NCI-H82 (cell line): ENCODE results near the gene LRCH3.
"Not testable (repeated sequence)": the region's sequence is repeated elsewhere in the genome, so short reads cannot be mapped to it uniquely, and the experiment has no call there.

Source experiments
- DNase-seq: peaks from one replicate; lab custom pipeline; 2025; lab: John Stamatoyannopoulos, UW

Gene LRCH3

DNA sequence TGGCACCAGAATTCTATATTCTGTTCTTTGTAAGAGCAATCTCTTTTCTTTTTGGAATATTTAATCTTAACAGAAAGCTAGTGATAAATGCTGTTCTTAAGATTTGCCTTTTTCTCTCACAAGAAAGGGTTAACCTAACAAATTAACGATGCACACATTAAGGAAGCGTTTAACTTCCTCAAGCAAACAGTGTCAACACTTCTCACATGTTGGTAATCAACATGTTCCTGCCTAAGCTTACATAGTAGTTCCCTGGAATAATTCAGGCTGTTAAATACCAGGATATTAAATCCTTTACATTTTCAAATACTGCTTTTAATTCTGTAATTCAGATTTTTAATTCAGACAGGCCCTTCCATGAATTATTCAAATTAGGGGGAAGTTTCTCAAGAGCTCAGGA, 91.5 kb downstream of the LRCH3 start:
- DNase-seq: no peak

DNA sequence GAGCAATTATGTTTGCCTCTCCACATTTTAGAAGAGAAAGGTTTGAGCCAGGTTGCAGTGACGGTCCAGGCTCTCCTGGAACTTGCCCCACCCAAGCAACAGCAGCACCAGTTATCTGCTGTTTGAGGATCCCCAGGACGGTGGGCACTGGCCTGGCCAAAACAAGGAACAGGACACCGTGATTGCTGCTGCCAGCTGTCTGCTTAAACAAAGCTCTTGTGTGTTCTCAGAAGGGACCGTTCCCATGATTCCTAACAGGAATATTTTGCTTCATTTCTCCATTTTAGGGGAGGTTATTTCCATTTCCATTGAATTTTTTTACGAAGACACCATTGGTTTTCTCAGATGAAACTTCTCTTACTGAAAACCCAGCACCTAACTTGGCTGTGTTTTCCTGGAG, 92.5 kb downstream of the LRCH3 start:
- no peak for DNase-seq

DNA sequence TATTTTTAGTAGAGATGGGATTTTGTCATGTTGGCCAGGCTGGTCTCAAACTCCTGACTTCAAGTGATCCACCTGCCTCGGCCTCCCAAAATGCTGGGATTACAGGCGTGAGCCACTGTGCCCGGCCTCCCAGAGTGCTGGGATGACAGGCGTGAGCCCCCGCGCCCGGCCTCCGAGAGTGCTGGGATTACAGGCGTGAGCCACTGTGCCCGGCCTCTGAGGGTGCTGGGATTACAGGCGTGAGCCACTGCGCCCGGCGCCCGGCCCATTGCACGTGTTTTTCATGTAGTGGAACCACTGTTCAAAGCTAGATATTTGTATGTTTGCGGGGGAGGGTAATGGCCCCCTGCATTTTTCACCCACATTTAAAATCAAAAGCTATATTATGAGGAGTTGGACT, 93.3 kb downstream of the LRCH3 start:
- DNase-seq: not testable (repeated sequence)

DNA sequence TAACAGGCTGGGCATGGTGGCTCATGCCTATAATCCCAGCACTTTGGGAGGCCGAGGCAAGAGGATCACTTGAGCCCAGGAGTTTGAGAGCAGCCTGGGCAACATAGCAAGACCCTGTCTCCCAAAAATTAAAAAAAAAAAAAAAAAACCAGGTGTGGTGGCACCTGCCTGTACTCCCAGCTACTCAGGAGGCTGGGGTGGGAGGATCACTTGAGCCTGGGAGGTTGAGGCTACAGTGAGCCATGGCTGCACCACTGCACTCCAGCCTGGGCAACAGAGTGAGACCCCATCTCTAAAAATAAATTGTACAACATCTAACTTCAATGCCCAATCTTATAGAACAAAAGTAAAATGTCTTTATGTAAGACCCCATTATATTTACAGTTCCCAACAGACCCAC, 95.0 kb downstream of the LRCH3 start:
- DNase-seq: not testable (repeated sequence)

DNA sequence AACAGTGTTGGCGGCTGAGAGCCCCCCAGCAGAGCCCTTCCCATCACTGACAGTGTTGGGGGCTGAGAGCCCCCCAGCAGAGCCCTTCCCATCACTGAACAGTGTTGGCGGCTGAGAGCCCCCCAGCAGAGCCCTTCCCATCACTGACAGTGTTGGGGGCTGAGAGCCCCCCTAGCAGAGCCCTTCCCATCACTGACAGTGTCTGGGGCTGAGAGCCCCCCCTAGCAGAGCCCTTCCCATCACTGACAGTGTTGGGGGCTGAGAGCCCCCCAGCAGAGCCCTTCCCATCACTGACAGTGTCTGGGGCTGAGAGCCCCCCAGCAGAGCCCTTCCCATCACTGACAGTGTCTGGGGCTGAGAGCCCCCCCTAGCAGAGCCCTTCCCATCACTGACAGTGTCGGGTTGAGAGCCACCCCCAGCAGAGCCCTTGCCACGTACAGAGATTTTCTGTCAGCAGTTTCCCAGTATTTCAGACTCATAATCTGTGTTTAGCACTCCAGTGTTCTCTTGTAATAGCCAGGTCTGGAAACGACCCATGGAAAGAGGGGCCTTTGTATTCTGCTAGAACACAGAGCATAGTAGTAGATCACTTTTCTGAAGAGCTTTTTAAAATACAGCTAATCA, 96.5 kb downstream of the LRCH3 start:
- not testable (repeated sequence) for DNase-seq

DNA sequence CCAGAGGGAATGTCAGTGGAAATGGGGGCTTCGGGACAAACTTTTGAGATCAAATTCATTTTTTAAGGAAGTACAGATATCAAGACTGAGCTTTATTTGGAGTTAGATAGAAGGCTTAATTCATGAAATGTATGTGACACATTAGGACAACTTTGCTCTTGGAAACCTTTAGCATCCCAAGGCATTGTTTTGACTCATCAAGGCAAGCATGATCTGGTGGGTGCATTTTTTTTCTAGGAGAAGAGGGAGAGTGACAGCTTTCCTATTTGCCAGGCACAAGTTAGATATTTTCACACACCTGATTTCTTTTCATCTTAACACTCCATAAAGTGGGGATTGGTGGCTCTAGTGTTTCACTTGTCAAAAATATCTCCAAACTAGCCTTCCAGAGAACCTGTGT, 97.5 kb downstream of the LRCH3 start:
- DNase-seq: no peak

DNA sequence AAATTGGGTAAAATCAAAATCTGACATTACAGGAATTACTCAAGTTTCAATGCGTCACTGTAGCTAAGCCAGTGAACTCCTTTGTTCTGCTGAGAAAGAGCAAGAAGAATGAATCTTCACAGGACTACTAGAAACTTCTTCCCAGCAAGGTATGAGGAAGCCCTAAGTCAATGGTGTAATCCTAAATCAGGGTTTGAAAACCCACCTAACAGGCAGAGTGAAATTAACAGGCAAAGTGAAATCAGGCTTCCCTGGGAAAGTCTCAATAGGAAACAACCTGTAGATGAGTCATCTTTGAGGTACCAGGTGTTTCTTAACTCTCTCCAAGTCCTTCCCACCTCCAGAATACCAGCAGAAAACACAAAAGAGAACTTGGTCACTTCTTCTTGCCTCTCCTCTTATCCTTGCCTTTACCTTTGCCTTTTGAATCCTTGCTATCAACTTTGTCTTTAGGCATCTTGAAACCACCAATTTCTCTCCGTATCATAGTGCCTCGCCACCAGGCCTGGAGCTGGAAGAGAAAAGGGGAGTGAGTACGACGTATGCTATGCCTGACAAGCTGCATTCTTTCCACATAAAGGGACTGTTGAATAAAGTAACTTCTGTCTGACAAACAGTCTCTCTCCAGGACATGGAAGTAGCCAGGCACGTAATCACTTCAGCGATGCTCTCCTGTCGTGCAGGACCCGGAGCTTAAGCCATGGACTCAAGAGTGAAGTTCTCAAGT, 98.3 kb downstream of the LRCH3 start:
- no peak for DNase-seq

DNA sequence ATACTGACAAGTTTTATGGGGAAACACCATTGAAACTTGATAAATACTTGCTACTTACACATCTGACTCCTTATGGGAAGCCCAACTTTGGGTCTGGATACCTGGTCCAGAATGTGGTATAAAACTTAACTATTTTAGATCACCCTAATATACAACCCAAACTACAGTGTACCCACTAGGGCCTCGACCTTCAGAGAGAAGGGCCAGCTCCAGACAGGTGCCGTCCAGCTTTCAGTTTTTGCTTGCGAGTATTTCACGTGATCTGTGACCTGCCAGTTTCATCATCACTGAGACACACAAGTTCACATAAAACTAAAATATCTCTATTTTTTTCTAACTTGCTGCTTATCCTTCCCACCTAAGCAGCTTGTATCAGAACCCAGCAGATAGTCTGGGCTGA, 99.6 kb downstream of the LRCH3 start:
- no peak for DNase-seq

DNA sequence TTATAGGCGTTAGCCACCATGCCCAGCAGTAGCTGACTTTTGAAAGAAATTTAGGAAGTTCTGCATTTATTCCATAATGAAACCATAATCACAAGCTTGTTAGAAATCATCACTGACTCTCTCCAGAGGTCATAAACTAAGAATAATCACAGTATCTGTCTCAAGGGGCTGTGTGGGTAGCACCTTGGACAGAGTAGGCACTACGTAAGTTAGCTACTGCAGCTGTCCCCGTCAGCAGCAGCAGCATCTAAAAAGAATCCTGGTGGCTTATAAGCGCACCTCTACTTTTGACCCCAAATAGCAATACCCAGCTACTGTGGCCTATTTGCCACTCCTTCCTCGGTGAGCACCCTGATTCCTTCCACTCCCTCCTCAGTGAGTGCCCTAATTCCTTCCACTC, 101.1 kb downstream of the LRCH3 start:
- DNase-seq: no peak

DNA sequence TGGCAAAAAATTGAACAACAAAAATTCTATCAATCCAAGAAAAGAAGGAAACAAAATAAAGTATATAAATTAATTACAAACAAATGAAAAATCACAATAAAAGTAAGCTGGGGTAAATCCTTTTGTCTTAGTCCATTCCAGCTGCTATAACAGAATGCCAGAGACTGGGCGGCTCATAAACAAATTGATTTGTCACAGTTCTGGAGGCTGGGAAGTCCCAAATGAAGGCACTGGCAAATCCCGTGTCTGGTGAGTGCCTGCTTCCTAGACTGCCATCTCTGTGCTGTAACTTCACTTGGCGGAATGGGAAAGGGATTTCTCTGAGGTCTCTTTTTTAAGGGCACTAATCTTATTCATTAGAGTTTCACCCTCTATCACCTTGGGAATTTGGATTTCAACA, 105.4 kb downstream of the LRCH3 start:
- no peak for DNase-seq

DNA sequence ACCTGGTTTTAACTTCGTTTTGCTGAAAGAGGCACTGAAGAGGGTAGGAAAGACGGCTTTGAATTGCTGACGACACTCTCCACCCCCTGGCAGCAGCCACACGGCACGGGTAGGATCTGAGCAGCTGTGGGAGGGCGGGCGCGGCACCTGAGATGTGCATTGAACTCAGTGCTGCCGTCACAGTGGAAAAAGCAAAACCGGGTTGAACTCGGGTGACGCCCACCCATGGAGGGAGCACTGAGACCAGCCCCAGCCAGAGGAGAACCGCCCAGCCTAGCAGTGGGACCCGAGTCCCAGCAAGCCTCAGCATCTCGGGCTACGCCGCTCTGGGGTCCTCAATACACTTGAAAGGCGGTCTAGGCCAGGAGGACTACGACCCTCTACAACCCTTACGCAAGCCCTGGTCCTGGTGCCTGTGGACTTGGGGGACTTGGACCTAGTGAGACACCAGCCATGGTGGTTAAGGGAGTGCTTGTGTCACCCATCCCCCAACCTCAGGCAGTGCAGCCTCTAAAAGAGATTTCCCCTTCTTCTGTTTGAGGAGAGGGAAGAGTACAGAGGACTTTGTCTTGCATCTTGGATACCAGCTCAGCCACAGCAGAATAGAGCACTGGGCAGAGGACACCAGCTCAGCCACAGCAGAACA, 108.9 kb downstream of the LRCH3 start:
- no peak for DNase-seq

DNA sequence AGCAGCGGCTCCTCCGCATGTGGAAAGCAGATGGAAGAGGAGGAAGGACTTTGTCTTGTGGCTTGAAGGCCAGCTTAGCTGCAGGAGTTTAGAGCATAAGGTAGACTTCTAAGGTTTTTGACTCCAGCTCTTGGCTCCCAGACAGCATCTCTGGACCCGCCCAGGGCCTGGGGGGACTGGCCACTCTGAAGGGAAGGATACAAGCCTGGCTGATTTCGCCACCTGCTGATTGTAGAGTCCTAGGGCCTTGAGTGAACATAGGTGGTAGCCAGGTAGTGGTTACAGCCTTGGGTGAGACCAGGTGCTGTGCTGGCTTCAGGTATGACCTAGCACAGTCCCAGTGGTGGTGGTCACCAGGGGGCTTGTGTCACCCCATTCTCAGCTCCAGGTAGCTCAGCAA, 110.6 kb downstream of the LRCH3 start:
- DNase-seq: no peak

DNA sequence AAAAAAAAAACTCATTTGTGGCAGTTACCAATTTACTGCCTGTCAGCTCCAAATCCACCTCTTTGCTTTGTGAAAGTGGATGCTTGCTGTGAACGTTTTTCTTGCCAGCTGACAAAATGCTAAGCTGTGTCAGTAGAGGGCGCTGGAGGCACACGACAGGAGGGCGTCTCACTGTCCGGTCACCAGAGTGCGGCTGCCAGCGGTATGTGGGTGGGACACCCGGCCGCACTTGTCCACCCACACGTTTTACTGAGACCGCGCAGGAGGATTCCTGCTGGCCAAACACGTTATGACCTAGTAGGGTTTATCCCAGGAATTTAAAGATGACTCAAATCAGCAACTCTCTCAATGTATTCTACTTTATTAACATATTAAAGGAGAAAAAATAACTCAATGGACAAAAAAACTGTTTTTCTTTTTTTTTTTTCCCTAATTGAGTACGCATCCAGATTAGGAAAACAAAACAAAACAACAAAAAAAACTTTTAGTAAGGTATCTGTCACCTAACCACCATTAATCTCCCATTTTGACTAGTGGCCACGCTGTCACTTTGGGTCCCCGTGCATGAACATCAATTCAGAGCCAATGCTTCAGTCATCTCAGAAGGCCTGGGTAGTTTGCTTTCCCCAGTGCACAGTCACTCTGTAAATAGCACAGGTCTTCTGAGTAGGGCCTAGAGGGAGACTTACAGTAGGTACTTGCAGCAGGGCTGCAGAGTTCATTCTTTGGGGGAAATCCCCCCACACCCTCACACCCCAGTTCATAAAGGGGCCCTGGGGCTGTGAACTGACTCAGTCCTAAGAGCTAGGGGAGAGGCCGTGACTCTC, 115.2 kb downstream of the LRCH3 start:
- DNase-seq: peak; percentile 90

DNA sequence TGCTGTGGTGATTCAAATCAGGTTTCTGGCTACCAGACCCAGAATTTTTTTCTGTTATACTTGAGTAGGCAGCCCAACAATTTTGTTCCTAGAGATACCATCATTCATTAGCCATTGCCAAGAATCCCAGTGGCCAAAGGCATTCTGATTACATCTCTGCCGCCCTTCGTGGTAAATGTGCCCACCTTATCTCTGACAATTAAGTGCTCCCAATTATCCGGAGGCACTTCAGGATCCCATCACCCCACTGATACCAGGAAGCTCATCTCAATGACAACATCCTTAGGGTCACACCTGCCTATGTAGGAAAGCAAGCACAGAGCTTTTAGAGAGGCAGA, 115.8 kb downstream of the LRCH3 start:
- no peak for DNase-seq

DNA sequence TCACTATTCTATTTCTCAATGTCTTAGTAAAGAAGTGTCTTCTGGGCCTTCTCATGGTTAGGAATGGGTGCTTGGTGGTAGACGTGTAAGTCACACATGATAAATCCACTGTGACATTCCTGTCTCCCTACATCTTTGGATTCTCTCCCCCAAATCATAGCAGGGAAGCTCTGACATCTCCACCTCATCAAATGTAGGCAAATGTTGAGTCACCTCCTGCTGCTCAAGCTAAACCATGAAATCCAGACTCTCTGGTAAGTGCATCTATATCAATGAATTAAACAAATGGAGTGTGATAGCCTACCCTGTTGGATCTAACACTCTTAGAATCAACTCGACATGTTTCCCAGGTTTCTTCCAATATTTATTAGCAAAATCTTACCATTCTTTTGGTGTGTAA, 116.1 kb downstream of the LRCH3 start:
- DNase-seq: no peak

DNA sequence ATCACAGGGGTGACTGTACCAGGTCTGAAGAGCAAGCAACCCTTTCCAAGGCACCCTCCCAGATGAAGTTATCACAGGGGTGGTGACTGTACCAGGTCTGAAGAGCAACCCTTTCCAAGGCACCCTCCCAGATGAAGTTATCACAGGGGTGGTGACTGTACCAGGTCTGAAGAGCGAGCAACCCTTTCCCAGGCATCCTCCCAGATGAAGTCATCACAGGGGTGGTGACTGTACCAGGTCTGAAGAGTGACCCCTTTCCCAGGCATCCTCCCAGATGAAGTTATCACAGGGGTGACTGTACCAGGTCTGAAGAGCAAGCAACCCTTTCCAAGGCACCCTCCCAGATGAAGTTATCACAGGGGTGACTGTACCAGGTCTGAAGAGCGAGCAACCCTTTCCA, 117.5 kb downstream of the LRCH3 start:
- DNase-seq: not testable (repeated sequence)

DNA sequence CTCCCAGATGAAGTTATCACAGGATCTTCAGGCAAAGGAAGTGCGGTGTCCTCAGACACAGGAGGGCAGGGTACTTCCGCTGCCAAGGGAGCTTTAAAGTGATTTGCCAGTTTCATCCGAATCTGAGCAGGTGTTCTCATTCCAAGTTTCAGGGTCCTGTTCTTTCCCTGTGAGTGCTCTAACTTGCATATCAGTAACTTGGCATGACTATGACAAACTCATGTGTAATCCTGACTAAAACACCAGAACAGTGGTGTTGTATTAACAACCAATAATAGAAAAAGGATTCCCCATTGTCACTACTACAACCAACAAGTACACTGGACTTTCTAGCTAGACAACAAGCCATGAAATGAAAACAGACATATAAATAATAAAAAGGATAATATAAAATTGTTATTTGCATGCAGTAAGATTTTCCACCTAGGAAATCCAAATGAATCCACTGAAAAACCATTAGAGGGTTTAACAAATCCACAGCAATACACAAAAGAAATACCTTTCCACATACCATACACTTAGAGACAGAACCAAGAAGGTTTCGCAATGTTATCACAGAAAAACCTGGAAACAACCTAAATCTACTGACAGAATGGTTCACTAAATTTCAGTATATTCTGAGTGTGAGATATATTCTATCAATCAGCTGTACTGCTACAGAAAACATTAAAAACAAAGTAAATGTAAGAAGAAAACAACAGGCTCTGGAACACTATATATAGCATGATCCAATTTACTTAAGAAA, 118.1 kb downstream of the LRCH3 start:
- DNase-seq: no peak

DNA sequence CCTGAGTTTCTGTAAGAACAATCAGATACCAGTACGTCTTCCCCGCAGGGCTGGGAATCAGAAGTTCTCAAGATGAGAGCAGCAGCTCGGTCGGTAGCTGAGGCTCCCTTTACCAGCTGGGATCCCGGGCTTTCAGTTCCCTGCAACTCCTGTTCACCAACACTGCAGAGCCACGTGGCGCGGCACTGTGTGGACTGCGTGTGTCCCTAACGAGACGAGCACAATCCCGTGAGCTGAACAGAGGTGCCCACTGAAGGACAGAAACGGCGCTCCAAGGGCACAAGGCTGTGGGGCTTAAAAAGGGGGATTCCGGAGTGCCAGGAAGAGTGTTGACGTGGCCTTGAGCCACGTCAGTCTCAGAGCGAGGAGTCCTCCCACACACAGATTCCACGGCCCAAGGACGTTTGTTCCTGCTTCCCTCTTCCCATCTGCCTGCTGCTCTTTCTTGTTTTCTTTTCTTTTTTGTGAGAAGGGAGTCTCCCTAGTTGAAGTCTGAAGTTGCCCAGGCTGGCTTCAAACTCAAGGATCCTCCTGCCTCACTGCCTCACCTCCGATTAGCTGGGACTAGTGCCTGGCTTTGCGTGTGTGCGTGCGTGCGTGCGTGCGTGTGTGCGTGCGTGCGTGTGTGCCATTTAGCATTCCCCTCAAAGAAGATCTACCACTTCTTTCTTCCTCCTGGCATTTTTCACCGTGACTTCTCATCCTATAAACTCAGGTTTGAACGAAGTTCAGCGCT, 121.9 kb downstream of the LRCH3 start:
- no peak for DNase-seq

DNA sequence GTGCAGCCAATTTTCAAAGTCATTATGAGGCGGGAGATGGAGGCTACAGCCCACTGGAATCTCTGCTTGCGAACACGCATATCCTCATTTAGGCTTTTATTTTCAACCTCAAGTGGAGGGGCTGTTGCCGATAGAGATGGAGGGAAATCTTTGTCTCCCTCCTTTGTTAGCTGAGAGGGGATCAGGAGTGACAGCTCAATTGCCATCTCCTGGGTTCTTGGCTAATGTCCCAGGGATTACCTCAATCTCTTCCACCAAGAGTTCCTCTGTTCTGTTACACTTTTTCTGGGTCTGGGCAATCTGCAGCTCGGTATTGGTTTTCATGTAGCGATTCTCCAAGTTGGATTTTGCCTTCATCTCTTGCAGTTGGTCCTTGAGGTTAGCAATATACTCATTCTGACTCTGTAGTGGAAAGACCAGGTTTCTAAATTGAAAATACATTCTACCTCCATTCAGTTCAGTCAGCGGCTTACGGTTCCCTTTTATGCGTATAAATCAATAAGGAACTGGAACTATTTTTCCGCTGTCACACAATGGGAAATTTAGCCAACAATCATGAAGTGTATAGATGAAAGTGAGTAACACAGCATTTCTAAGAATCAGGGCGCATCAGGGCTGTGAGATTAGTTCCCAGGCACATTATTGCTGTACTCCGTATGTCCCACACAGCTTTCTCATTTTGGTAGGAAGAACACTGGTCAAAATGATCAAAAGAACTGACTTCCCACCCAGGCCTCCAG, 122.8 kb downstream of the LRCH3 start:
- no peak for DNase-seq

DNA sequence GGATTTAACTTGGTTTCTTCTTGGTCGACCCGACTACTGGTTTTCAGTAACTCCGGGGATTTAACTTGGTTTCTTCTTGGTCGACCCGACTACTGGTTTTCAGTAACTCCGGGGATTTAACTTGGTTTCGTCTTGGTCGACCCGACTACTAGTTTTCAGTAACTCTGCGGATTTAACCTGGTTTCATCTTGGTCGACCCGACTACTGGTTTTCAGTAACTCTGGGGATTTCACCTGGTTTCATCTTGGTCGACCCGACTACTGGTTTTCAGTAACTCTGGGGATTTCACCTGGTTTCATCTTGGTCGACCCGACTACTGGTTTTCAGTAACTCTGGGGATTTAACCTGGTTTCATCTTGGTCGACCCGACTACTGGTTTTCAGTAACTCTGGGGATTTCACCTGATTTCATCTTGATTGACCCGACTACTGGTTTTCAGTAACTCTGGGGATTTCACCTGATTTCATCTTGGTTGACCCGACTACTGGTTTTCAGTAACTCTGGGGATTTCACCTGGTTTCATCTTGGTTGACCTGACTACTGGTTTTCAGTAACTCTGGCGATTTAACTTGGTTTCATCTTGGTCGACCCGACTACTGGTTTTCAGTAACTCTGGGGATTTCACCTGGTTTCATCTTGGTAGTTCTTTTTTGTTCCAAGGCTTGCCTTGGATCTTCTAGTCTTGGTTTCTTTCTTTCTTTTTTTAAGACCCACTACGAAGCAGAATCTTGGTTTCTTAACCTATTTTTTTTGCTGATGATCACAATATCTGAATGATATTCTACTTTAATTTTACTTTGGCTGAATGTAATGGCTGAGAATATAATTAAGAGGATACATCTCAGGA, 130.6 kb downstream of the LRCH3 start:
- not testable (repeated sequence) for DNase-seq
